HG02938 (cell line): ENCODE data around the gene PAX8.

ENCODE experiments used
- ATAC-seq: cut with Tn5 transposase; IDR thresholded peaks from one replicate; pipeline ENCODE4 v1.9.1; 2021; ENCODE audit warnings: mild to moderate bottlenecking, moderate library complexity; ENCODE audit not compliant: unreplicated experiment

Gene PAX8

DNA sequence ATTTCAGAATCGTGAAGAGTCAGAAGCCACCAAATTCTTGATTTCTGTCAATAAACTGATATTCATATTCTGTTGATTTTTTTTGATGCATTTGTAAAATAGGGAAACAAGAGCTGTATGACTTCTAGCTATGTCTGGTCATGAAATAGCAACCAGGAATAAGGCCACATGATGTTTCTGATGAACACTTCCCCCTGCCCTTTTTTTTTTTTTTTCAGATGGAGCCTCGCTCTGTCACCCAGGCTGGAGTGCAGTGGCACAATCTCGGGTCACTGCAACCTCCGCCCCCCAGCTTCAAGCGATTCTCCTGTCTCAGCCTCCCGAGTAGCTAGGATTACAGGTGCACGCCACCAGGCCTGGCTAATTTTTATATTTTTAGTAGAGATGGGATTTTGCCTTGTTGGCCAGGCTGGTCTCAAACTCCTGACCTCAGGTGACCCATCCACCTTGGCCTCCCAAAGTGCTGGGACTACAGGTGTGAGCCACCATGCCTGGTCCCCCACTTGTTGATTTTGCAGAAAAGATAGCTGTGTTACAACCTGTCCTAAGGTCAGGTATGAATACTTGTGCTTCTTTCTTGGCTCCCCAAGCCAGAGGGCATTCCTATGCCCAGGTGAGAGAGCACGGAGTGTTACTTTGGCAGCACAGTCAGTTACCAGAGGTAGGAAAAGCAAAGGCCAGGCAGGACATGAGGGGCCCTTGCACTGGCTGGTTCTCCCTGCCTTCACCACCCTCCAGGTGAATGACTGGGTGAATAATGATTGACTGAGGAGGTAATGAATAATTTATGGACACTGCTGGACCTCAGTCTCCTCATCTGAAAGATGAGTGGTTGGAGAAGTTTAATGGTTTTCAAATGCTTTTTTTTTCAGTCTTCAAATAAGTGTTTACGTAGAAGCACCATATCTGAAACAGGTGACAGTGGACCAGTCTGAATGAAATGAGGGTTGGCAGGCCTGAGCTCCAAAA, 39.6 kb downstream of the PAX8 start:
- no peak for ATAC-seq

DNA sequence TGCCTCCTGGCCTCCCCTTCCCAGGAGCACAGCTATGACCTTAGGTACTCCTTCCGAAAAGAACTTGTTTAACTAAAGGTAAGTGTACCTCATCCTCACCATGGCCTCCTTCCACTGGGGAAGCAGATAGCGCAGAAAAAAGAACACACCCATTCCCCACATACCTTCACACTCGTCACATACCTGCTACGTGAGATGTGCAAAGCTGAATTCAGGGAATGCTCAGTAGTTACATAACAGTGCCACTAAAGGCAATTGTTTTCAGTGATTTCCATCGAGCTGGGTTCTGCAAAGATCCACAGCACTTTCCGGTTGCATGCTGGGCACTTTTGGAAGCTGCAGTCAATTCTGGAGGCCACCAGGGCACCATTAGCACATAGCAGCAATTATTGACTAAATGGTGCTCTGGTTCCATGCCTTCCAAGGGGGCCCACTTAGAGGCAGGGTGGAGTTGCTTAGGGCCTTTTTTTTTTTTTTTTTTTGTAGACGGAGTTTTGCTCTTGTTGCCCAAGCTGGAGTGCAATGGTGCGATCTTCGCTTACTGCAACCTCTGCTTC, 41.0 kb downstream of the PAX8 start:
- ATAC-seq = no peak

- ATAC-seq = no peak
Measured at GRCh38 chr2:113236367-113237159, 42.2 kb downstream of the PAX8 start.

GRCh38 chr2:113235347-113236226, 43.1 kb downstream of the PAX8 start:
- ATAC-seq = peak; percentile 95

DNA sequence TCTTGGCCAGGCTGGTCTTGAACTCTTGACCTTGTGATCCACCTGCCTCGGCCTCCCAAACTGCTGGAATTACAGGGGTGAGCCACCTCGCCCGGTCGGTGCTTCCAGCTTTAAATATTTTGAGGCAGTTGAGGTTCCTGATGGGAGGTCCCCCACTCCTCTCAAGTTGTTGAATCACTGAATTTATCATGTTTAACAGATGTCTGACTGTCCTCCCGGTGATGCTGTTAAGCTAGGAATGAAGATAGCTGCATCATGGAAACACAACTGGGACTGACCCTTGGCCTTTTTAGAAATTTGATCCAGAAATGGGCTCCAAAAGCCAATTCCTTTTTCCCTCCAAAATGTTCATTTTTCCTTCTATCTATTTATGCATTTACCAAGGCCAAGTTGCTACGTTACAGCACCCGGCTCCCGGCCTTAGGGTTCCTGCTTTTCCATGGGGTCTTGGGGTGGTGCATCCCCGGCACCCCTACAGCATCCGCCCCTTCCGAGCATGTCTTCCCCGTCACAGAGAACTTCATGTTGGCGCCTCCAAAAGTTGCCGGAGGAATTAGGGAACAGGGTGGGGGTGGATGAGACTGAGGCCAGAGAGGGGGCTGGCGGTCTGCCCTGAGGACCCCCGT, 43.9 kb downstream of the PAX8 start:
- peak; percentile 19 for ATAC-seq

- ATAC-seq = no peak
Measured at GRCh38 chr2:113233593-113234550, 44.8 kb downstream of the PAX8 start.

DNA sequence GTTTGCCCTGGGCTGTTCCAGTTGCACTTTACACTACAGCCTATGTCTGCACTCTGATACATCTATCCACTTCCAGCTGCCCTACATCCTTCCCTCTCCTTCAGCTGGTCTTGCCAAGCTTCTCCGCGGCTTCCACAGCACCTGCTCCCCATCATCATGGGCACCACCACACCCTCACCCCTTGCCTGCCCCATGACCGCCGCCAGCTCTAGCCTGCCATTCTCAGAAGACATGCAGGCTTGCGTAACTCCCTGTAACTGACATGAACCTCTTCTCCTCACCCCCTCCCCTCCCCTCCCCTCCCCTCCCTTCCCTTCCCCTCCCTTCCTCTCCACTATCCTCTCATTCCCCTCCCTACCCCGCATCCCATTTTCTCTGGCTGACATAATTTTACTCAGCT, 46.0 kb downstream of the PAX8 start:
- ATAC-seq = no peak

GRCh38 chr2:113232123-113232522, 46.6 kb downstream of the PAX8 start:
- no peak for ATAC-seq

DNA sequence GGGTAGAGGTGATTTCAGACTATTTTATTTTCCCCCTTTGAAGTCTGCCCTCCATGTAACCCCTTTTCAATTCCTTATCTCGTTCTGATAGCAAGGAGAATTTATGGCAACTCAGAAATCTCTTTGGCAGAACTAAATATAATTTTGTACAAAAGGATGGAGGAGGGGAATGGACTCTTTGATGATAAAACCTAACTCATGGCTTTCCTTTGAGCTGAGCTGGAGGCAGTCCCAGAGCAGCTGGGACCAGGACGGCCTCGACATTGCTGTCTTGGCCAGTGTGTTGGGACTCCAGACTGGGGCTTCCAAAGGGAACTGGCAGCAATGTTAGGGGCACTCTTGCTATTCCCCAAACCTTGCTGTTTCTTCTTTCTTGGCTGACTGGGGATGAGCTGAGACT, 47.7 kb downstream of the PAX8 start:
- ATAC-seq = no peak

DNA sequence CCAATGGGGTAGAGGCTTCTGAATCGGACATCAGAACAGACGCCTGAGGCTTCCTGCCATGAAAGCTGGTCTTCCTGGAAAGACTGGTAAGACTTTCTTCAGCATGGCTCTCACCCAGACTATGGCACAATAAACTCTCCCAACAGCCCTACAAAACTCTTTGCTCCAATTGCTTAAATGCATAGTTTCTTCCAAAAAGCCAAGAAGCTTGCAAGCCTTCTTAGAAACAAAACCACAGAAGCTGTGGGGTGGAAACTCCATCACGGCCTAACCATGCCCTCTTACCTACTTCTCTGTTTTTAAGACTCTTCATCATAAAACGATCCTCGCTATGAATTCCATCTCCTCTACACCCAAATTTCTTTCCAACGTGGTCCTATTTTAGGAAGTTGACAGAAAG, 48.2 kb downstream of the PAX8 start:
- no peak for ATAC-seq

- no peak for ATAC-seq
Measured at GRCh38 chr2:113229795-113230194, 48.9 kb downstream of the PAX8 start.

GRCh38 chr2:113228991-113229716, 49.6 kb downstream of the PAX8 start:
- no peak for ATAC-seq

- ATAC-seq = no peak
Measured at GRCh38 chr2:113228351-113228750, 50.4 kb downstream of the PAX8 start.

DNA sequence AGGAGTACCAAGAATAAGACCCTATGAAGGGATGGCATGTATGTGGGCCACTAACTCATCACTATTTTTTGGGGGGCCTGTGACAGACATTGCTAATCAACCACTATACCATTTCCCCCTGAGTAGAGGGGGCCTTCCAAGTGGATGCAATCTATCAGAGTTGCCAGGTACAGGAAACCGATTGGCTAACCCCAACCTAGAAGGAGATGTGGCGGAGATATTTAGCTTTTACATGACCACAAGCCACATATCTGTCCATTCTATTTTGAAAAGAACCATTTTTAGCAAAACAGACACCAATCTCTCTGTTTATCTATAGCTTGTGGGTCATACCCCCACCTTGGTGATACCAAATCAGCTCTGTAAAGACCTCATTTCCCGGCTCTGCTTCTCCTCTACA, 51.0 kb downstream of the PAX8 start:
- ATAC-seq = no peak

GRCh38 chr2:113227290-113227689, 51.4 kb downstream of the PAX8 start:
- no peak for ATAC-seq

DNA sequence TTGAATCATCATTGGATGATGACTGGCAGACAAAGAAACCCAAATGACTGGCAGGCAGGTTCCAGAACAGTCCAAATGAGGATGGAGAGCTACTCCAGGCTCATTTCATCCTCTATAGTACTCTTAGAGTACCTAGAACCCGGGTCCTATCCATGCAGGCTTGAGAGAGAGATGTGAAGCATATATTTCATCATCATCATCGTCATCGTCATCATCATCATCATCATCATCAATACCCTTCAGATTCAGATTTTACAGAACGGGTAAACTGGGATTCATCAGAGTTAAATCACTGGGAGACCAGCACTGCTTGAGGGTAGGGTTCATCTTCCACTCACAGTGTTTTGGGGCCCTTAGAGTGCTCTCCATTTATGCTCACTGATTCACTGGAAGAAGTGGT, 52.3 kb downstream of the PAX8 start:
- no peak for ATAC-seq

DNA sequence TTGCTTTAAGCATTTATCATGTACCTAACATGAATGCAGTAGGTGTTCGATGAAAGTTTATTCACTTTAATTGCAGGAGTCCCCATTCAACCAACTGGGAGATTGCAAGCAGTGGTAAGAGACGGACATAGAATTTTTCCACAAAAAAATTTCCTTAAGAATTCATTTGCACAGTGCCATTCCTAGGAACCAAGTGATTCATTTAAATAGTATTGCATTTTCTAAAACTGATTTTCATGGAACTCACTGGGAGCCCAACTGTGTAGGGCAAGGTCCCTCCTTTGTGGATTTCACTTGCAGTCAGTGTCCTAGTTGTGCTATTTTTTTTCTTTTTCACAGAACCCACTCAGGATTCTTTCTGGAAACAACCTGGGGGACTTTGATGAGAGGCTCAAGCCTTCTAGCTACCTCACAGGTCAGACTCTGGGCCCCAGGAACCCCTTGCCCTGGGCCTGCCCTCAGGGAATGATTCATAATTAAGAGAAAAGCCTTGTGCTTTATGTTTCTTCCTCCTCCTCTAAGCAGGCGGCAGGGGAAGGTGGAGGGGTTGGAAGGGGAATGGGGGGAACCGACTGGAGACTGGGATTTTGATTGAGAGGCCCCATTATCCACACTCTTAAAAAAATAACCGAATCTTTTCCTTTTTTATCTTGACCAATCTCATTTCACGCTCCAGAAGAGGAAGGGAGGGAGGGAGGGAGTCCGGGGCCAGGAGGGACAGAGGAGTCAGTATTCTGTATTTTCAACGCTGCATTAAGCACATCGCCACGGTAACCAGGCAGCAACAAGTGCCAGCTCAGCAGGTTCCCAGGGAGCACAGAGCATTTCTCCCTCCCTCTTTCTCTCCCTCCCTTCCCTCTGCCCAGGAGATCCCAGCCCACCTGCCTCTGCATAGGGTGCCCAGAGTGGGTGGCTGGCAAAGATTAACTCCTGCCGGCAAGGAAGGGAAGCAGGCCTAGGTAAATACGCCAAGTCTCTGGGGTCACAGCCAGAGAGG, 53.2 kb downstream of the PAX8 start:
- ATAC-seq = no peak
